GM19240 (cell line): Measurements from ENCODE around the gene NPNT.

Experiments used
- DNase-seq: peaks from one replicate; pipeline ENCODE4 v3.0.0; 2011; ENCODE audit warnings: low spot score; ENCODE audit not compliant: insufficient read length

The NPNT gene

DNA sequence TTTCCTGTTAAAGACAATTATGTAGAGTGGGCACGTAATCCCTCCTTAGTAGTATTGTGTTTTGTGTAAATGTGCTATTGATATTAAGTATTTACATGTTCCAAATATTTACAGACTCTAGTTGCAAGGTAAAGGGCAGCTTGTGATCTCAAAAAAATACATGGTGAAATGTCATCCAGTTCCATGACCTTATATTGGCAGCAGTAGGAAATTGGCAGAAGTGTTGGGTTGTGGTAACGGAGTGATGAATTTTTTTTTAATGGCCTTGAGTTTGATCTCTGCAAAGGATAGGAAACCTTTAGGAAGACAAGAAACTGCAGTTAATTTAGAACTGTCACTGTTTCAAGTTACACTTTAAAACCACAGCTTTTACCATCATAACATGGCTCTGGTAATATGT, 74.3 kb downstream of the NPNT start:
- DNase-seq, result no peak

DNA sequence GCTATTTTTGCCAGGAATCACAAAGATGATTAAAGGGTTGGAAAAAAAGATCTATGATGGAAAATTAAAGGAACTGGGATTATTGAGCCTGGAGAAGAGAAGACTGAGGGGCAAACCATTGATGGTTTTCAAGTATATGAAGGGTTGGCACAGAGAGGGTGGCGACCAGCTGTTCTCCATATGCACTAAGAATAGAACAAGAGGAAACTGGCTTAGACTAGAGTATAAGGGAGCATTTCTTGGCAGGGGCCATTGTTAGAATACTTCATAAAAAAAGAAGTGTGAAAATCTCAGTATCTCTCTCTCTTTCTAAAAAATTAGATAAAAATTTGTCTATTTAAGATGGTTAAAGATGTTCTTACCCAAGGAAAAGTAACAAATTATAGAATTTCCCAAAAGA, 75.1 kb downstream of the NPNT start:
- no peak for DNase-seq

DNA sequence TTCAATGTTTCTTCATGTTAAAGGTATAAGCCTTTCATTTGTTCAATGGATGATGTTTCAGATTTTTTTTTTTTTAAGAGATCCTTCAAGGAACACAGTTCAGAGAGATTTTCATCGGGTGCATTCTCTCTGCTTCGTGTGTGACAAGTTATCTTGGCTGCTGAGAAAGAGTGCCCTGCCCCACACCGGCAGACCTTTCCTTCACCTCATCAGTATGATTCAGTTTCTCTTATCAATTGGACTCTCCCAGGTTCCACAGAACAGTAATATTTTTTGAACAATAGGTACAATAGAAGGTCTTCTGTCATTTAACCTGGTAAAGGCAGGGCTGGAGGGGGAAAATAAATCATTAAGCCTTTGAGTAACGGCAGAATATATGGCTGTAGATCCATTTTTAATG, 75.8 kb downstream of the NPNT start:
- no peak for DNase-seq

DNA sequence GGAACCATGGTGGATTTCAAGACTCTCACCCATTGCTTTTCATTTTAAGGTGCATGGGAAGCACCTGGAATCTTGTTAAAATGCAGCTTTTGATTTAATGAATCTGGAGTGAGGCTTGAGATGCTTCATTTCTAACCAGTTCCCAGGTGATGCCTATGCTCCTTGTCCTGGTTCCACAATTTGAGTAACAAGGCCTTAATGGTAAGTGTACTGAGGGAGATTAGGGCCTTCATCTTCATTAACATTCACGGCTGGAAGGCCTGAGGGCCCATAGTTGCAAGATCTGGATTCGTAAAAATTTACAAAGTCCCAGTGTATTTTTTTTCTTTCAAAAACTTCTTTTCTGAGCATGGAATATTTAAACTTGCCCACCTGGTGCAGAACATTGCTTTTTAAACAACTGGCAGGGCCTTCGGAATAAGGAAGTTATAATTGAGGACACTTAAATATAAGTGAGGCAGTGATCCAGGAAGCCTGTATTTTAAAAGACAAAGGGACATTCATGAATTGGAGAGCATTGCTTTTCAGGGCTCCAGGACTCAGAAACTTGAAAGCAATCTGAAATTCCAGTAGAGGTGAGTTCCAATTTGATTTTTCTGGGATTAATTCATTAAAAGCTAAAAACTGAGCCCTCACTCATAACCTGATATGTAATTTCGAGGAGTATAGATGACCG, 77.8 kb downstream of the NPNT start:
- DNase-seq, result no peak

DNA sequence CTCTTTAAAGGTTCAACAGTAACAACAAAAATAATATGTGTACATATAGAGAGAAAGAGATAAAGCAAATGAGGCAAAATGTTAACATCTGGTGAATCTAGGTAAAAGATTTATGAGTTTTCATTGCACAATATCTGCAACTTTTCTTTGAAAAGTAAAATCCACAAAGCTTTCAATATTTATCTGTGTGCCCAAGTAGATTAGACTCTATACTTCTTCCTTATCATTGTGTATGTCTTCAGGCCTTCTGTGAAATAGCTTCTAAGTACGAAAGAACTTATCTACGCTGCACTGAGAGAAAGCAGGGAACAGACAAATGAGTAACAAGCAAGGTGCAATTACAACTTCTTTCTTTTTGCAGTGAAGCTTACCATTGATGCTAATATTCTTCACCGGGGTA, 81.6 kb downstream of the NPNT start:
- DNase-seq, result no peak

DNA sequence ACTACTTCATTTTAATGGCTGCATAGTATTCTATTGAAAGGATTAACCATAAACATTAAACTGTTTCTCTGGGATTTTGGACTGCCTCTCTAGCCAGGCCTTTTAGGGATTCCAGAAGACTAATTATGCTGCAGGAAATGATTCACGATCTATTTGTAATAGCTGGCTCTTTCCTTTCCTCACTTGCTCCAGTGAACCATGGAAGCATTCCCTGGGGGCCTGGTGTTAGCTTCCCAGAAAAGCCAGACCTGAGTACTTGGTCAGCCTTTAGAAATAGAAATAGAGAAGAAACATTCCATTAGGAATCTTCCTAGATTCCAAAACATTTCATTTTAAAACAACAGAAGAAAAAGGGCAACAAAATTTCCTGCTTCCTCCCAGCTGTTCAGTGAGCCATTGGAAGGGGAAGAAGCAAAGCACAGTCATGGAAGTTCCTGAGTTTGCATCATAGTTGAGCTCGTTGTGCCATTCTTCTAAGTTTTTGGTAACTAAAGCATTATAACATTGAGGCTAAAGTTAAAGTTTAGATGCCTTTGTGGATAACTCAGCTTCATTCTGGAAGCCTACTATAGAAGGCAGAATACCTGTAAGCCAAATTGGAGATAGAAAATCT, 83.5 kb downstream of the NPNT start:
- no peak for DNase-seq

DNA sequence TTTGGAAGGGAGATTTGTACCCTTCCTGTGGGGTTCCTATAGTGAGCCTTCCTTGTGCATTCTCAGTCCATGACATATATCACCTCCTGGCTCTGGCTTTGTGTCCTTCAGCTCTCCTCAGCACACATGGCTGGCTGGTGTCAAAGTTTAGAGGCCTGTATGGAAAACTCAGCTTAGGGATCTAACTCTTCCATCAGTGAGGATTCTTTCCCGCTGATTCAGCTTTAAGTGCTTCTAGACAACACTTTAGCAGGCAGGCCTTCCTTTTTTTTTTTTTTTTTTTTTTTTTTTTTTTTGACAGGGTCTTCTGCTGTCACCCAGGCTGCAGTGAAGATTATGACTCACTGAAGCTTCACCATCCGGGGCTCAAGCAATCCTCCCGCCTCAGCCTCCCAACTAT, 84.2 kb downstream of the NPNT start:
- DNase-seq, result no peak

DNA sequence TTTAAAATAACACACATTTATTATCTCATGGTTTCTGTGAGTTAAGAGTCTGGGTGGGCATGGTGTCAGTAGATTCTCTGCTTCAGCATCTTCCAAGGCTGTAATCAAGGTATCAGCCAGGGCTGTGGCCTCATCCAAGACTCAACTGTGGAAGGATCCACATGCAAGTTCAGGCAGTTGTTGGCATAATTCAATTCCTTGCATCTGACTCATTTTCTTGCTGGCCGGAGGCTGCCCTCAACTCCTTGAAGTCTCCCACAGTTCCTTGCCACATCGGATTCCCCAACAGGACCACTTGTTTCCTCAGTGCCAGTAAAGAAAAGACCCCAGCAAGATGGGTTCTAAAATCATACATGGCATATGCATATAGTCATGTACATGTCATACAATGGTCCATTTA, 93.4 kb downstream of the NPNT start:
- DNase-seq, result no peak

DNA sequence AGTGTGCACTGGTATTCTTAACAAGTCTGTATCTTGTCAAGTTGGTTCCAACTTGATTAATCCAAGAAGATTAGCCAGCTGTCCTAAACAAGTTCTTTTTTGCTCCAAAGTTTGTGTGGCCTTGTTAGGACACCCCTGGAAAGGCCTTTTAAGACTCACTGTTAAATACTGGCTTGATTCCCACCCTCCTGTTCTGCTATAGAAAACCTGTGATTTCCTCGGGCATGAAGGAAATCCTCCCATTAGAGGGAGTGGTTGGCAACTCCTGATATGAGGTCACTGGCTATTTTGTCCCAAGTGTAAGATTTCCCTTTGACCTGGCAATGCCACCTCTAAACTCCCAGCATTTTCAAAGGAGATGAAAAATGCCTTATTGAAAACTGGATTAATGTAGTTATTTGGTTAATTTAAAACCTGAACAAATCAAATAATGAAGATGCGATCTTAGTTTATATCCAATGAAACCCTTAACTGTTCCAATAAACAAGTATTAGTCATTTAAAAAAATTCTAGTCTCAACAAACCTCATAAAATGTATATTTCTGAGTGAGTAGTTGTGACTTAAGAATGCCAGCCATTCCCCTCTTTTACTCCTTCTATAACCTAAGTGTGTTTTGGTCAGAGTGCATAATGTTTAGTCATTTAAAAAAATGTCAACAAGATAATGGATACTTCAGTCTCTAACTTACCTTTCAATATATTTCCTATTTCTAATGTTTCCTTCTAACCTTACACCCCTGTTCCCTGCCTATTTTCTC, 94.4 kb downstream of the NPNT start:
- no peak for DNase-seq

DNA sequence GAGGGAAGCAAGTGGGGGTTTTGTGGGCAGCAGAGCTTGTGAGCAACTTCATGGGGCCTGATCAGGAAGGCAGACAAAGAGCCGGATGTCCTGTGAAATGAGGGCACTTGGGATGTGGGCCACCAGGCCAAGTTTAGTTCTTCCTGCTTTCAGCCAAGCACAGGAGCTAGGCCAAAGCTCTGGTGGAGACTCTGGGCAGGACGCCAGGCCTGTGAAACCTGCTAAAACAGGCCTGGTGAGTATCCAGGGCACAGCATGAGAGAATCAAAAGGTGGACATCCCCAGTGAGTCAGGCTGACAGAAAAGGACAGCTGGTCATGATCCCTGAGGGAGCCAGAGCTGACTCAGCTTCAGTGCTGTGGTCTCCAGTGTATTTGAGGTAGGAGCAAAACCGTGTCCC, 95.7 kb downstream of the NPNT start:
- no peak for DNase-seq

DNA sequence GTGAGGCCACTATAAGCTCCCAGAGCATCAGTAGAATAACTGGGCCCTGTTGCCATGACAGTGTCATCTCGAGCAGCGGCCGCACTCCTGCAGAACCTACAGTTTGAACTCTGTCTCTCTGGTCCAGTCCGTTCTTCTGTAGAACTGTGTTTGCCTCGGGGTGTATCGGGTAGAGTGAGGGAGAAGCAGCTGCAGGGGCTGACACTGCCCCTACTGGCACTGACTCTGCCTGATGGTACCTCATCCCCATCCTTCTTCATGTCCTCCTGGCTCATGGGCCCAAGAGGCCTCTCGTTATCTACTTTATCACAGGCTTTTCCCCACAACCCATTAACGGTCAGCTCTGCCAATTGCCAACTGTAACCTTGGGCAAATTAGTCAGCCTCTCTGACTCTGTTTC, 96.5 kb downstream of the NPNT start:
- DNase-seq, result no peak

DNA sequence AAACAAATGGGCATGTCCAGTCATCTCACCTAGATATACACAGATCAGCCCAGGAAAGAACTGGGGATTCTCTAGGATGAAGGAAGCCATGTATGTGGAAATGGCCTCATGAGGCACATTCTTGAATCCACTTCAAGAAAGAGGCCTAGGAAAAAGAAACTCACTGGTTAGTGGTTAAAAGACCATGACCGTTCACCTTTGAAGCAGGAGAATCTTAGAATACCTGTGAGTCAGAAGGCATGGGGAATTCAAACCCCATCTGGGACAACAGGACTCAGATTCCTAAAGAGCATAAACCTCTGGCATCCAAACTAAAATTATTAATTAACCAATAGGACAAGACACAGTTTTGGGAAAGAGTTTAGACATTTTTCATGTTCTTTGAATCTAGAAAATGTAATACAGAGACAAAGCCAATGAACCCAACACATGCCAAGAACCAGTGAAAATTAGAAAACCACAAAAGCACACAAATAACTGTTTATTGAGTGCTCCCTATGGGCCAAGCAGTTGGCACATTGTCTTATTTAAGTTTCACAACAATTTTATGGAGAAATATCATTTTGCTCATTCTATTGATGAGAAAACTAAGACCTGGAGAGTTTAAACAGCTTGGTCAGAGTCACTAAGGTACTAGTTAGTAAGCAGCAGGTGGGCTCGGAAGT, 97.5 kb downstream of the NPNT start:
- DNase-seq, result no peak

DNA sequence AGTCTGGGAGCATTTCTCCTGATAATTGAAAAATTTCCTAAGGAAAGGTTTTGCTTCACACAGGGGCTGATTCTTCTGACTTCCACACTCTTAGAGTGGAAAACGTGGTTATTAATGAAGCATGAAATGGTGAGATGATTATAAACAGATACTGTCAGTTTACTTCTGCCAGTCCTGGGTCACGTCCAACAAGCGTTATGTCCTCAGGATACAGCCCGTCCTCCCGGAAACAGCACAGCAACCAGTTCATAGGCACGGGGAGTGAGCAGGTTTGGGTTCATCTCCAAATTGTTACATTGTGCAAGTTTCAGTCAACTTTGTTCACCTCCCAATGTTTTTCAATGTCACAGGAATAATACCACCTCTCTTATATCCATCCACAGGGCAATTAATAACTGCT, 98.8 kb downstream of the NPNT start:
- no peak for DNase-seq

DNA sequence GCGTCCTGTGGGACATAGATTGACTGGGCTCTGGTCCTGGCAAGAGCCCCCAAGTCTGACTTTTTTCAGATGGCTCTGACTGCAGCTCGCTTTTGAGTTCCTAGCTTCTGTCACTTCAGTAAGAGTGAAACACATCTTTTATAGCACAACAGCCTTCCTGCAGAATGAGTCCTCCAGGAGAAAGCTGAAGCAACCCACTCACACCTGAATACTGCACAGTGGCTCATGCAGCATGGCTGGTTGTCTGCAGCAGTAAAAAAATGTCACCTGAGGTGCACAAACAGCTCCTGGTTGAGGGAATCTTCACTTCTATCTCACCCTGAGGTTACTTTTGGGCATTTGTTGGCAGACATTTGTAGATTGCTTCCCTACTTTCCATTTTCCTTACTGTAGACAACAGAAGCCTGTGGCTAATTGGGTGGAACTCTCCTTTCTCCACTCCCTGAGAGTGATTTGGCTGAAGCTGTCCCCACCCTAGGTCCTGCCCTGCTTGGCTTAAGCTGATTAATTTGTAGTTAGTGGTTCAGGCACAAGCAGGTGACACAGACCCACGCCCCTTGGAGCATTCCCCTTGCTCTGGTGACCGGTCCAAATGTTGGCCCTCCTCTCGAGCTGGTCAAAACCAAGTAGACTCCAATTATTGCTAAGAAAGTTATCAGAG, 99.7 kb downstream of the NPNT start:
- DNase-seq, result no peak

DNA sequence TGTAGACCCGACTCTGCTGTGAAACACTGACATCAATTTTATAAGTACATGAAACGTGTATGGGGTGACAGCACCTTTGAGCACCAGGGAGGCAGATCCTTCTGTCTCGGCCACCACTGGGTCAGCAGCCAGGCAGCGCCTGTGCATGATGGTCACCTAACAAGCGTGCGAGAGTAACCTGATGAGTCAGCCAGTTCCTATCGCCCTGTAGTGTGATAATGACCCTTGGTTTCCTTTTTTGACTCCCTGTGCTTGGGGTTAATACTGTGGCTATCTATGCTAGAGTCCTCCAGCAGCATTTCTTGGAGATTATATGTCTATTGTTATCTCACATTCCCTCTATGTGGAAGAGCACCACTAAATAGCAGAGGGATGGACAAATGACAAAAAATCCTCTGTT, 101.6 kb downstream of the NPNT start:
- no peak for DNase-seq

DNA sequence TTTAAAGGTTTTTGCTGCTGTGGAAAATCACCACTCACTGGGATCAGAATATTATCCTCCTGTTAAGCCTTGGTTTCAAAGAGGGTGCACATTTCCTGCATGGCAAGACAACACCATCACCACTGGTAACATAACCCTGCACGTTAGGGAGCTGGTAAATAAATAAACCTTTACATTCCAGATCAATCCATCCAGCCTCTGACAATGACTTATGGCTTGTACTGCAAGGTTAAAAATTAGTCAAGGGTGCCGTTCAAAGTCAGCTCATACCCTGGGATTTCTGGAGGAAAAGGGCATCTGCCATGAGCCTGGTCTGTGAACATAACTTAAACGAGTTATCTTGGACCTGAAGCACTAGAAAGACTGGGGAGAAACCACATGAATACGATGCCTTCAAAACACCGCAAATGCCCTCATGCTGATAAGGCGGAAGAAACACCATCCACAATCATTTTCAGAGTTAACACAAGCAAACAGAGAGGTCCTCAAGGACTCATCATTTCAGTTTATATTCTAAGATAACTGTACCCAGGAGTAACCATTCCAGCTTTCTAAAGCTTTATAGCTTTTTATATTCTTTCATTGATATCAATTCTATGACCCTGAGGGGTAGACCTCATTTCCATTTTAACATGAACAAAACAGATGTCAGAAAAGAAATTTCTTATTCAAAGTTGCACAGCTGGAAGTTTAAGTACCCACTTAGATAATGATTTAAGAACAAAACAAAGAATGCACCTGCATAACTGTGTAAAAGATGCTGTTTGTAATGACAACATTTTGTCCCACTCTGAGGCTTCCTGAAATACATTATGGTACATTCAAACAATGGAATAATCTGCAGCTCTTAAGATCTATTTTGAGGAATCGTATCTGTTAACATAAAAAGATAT, 103.1 kb downstream of the NPNT start:
- DNase-seq, result no peak

DNA sequence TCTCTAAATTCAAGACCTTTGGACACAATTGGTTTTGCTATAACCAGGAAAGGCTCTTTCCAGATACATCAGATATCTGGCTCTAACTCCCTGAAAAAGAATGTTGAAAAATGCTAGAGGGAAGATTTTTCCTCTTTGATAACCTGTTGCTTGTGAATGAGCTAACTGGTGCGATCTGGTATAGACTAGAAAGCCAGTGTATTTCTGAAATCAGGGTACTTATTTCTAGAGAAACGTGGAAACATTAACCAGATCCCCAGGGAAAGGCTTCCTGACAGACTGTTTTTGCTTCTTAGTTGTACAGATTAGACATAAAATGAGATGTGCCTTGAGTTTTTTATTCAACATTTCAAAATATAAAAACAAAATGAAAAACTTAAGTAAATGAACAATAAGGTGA, 107.7 kb downstream of the NPNT start:
- no peak for DNase-seq

DNA sequence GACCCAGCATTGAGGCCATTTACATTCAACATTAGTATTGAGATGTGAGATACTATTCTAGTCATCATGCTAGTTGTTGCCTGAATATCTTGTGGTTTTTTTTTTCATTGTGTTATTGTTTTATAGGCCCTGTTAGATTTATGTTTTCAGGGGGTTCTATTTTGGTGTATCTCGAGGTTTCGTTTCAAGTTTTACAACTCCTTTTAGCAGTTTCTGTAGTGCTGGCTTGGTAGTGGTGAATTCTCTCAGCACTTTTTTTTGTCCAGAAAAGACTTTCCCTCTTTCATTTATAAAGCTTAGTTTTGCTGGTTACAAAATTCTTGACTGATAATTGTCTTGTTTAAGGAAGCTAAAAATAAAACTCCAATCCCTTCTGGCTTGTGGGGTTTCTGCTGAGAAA, 115.5 kb downstream of the NPNT start:
- no peak for DNase-seq

DNA sequence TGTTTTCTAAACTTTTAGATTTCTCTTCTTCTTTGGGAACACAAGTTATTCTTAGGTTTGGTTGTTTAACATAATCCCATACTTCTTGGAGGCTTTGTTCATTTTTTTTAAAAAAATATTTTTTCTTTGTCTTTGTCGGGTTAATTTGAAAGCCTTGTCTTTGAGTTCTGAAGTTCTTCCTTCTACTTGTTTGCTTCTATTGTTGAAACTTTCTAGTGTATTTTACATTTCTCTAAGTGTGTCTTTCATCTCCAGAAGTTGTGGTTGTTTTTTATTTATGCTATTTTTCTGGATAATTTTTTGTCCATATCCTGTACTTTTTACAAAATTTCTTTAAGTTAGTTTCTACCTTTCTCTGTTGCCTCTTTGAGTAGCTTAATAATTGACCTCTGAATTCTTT, 116.1 kb downstream of the NPNT start:
- no peak for DNase-seq

DNA sequence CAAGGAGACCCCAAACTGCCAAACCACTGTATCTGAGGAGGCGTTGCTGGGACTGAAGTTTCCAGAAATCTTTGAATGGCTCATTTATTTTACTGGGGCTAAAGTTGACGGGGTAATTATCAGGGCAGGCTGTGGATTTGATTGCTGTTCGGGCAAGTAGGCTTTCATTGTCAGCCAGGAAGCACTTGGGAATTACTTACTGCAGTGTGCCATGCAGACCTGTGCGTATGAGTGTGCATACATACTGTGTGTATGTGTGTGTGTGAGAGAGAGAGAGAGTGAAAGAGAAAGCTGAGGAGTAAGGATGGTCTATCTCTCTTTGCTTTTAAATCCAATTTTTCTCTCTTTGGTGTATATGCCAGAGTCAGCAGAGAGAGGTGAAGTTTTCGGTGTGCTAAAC, 122.7 kb downstream of the NPNT start:
- no peak for DNase-seq

DNA sequence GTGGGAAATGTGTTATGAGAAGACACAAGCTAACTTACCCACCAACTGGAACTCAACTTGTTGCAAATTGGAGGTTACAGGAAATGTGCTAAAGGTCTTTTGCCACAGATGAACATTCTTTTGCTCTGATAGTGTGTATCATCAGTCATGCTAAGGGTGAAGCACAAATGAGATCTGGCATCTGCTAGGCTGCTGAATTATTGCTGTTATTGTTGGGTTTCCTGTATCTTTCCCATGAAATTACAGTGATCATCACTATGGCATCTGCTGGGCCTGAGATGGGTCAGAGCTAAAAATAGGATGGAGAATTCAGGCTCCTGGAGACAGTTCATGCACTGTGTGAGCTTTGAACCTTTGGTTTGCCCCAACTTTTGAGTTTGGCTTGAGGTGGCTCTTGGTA, 124.5 kb downstream of the NPNT start:
- DNase-seq, result no peak
